ENCODE data around the gene ZIC5.

- TF ChIP-seq SUZ12 (IDR thresholded peaks at IDR 0.05; ENCODE audit: extremely low read depth, insufficient read depth, insufficient read length) (no peak), YY1 (IDR thresholded peaks at IDR 0.05; ENCODE audit: insufficient read depth, insufficient read length) (no peak), ZNF274 (IDR thresholded peaks at IDR 0.05; ENCODE audit: low read depth, low read length) (no peak)
Measured at GRCh38 chr13:99941086-99941485, 30.5 kb downstream of the ZIC5 start.
